K562 (cell line): ENCODE data around the gene LRFN2. TPM values are rescaled to one million over a fixed set of nuclear protein-coding genes. Genes with fewer than 3 reads are reported as not detected.

ENCODE experiments used
- ATAC-seq: fragments of 200-7000 bp; cut with Tn5 transposase; 3 replicates; pipeline ENCODE4 v1.9.1; 2020; ENCODE audit warnings: moderate library complexity
- BruUV-seq: library from RNA; stranded (reverse); fragments of 400-500 nt; replicated peaks from 2 replicates; lab custom pipeline; 2021; lab: Mats Ljungman, UMichigan
- CTCF ChIA-PET: fragments of 300-600 bp; formaldehyde crosslinking; extraction: SDS; loops from one replicate; lab custom pipeline; 2021; ENCODE audit warnings: low intra/inter-chr PET ratio; lab: Yijun Ruan, JAX
- POLR2A ChIA-PET: fragments of 300-600, 350-650 bp; sonication (Branson Sonifier 250); formaldehyde crosslinking; extraction: SDS; loops from one replicate; lab custom pipeline; 2021; ENCODE audit warnings: antibody characterized with exemption, inconsistent platforms; lab: Yijun Ruan, JAX
- DNase-seq, 4 experiments: peaks; one replicate each; pipeline versions ENCODE4 v3.0.0 to v3.0.0-alpha.2; 2011 to 2018; ENCODE audit warnings: low spot score in 3 of 4, mixed read lengths in 3 of 4; ENCODE audit errors: extremely low read depth in 1 of 4
- FAIRE-seq: peaks from 2 replicates; lab custom pipeline; 2011; peaks lifted over from hg19 to GRCh38; lab: Jason Lieb, UNC
- H2AFZ ChIP-seq: 2 replicates; pipeline ENCODE4 v1.6.0; 2011; ENCODE audit warnings: low read depth, low read length, control low read depth, inconsistent platforms
- H3K27ac ChIP-seq: fragments of 200-600 bp; 3 replicates; pipeline ENCODE4 v1.8.0; 2011; ENCODE audit warnings: low read depth, mild to moderate bottlenecking, control low read depth, inconsistent platforms, low read length, moderate library complexity, mixed read lengths; ENCODE audit errors: extremely low read depth
- H3K27me3 ChIP-seq, 2 experiments: fragments of 300-600 bp in 1 of 2; 2 replicates in 1 of 2; 3 replicates in 1 of 2; pipeline versions ENCODE4 v1.6.0 to v1.8.0; 2011; ENCODE audit warnings: inconsistent platforms in 2 of 2, low read length in 2 of 2, mild to moderate bottlenecking in 1 of 2, mixed read lengths in 1 of 2, moderate library complexity in 1 of 2; ENCODE audit not compliant: control insufficient read depth in 2 of 2, insufficient read depth in 2 of 2
- H3K36me3 ChIP-seq: fragments of 300-600 bp; 3 replicates; pipeline ENCODE4 v1.8.0; 2011; ENCODE audit warnings: mild to moderate bottlenecking, low read length, inconsistent platforms; ENCODE audit not compliant: control insufficient read depth, insufficient read depth
- H3K4me1 ChIP-seq, 2 experiments: fragments of 200-600 bp in 1 of 2; replicated peaks in 1 of 2; 2 replicates in 1 of 2; 3 replicates in 1 of 2; pipeline versions ENCODE4 v1.5.1 to v1.8.0; 2011; ENCODE audit warnings: inconsistent platforms in 2 of 2, low read length in 2 of 2, mild to moderate bottlenecking in 1 of 2, mixed read lengths in 1 of 2, moderate library complexity in 1 of 2; ENCODE audit not compliant: control insufficient read depth in 2 of 2, insufficient read depth in 2 of 2
- H3K4me2 ChIP-seq: 2 replicates; pipeline ENCODE4 v1.6.1; 2011; ENCODE audit warnings: low read length, control low read depth, inconsistent platforms, mixed read lengths; ENCODE audit not compliant: insufficient read depth
- H3K4me3 ChIP-seq: fragments of 200-600 bp; sonication (generic), shearing (Covaris generic); 2 replicates; pipeline ENCODE4 v1.5.1; 2016; ENCODE audit warnings: control low read depth, inconsistent platforms
- H3K79me2 ChIP-seq: fragments of 200-600 bp; 3 replicates; pipeline ENCODE4 v1.8.0; 2011; ENCODE audit warnings: low read length, inconsistent platforms; ENCODE audit not compliant: control insufficient read depth, insufficient read depth
- H3K9ac ChIP-seq, 2 experiments: 2 replicates each; pipeline versions ENCODE4 v1.6.0 to v1.6.1; 2011; ENCODE audit warnings: low read depth in 2 of 2, low read length in 2 of 2, control low read depth in 1 of 2, inconsistent platforms in 1 of 2, mild to moderate bottlenecking in 1 of 2, mixed read lengths in 1 of 2; ENCODE audit not compliant: insufficient read depth in 1 of 2
- H3K9me1 ChIP-seq: one replicate; pipeline ENCODE4 v1.6.0; 2011; ENCODE audit warnings: inconsistent platforms, mild to moderate bottlenecking, low read length, moderate library complexity; ENCODE audit not compliant: control insufficient read depth, insufficient read depth
- H3K9me3 ChIP-seq: replicated peaks from 2 replicates; pipeline ENCODE4 v1.5.1; 2011; ENCODE audit warnings: low read depth, low read length, inconsistent platforms; ENCODE audit not compliant: control insufficient read depth, insufficient read depth
- H4K20me1 ChIP-seq: replicated peaks from 2 replicates; pipeline ENCODE4 v1.6.1; 2011; ENCODE audit warnings: low read length, inconsistent platforms, mixed read lengths; ENCODE audit not compliant: control insufficient read depth, insufficient read depth
- SETDB1 ChIP-seq: IDR thresholded peaks from one replicate; pipeline ENCODE4 v1.6.1; 2012; ENCODE audit warnings: low read length, control low read depth, inconsistent platforms
- SRSF9 ChIP-seq: fragments of 200-400 bp; formaldehyde crosslinking; IDR thresholded peaks from 2 replicates; pipeline ENCODE4 v1.6.1; 2017; ENCODE audit warnings: low read depth, low read length, borderline replicate concordance
- ZNF24 ChIP-seq: fragments of 450-650 bp; IDR thresholded peaks from 2 replicates; pipeline ENCODE4 v1.6.1; 2016
- WGBS: fragments of 100-300 bp; shearing (Covaris generic); methylation state at CpG from one replicate; pipeline ENCODE4 v1.1.6; 2016; ENCODE audit warnings: low coverage, mixed read lengths; ENCODE audit not compliant: insufficient coverage; ENCODE audit errors: missing lambda C conversion rate; 5-methylcytosine and 5-hydroxymethylcytosine counted together
- in situ Hi-C: fragments of 300-500 bp; cut with MboI; formaldehyde crosslinking; loops from 4 replicates; pipeline ENCODE4 v1.15.0; 2018; ENCODE audit warnings: inconsistent platforms, mixed read lengths
- intact Hi-C: fragments of 100-400 bp; cut with micrococcal nuclease; formaldehyde crosslinking; loops from 2 replicates; pipeline ENCODE4 v1.14.2; 2022
- polyA plus RNA-seq, 8 experiments: library from polyadenylated mRNA; depleted of rRNA in 4 of 8; stranded (reverse) in 5 of 8; unstranded in 3 of 8; fragments of >200 nt; fragmentation: Nextera tagmentation in 2 of 8; fragmentation: Illumina TruSeq in 1 of 8; extraction: Ambion mirVana in 2 of 8; extraction: Trizol in 1 of 8; gene quantifications; 2 replicates each; pipeline versions ENCODE4 v1.2.1 to v1.2.3, GENCODE V29; 2011 to 2014; ENCODE audit warnings: inconsistent platforms in 1 of 8, missing spikeins in 1 of 8
- total RNA-seq, 7 experiments: library from RNA; depleted of rRNA in 6 of 7; stranded (reverse); fragments of >200 nt in 6 of 7; fragmentation: Illumina TruSeq in 2 of 7; extraction: Trizol in 2 of 7; gene quantifications; 2 replicates each; pipeline versions ENCODE4 v1.2.1 to v1.2.3, GENCODE V29; 2011 to 2021; ENCODE audit warnings: low replicate concordance in 1 of 7
- TF ChIP-seq, protein P1 (sequence below), 2 experiments: fragments of 450-650 bp in 1 of 2; sonication (generic) in 1 of 2; formaldehyde crosslinking in 1 of 2; IDR thresholded peaks; 2 replicates each; pipeline versions ENCODE4 v1.7.1 to v1.9.0; 2016 to 2022; ENCODE audit warnings: inconsistent platforms in 1 of 2, mild to moderate bottlenecking in 1 of 2, missing genetic modification reagents in 1 of 2

LRFN2 gene
- total and polyA plus RNA-seq, 9 of the 15 experiments (the other 6 are each of a cell fraction or from before 2014, with no cell fraction given): not detected

DNA sequence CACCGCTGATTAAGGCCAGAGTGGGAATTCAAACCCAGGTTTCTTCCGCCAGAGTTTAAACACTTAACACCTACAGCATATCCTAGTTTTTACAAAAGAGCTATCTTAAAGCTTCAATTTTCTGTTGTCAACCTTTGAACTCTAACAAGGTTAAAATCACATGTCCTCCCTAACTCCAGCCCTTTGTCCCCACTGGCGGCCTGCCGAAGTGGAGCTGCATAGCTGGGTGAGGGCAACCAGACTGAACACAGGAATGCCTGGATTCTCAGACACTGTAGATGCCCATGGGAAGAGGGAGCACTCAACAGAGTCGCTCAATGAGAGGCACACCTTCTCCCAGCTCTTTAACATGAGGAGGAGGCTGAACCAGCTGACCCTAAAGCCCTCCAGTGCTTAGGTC lies 59.1 kb downstream of the LRFN2 start:
- Histone ChIP-seq H2AFZ (no peak overlapping the region), H3K9ac (no peak overlapping the region), H4K20me1 (peaks cover 5% of the 10 kb centered on the region; the same call in 1 of the 2 replicates), H3K9me3 (no peaks in the 10 kb centered on the region), H3K4me1 (no peaks in the 10 kb centered on the region), H3K79me2 (no peaks in the 10 kb centered on the region), H3K27me3 (peaks cover 8 to 33% of the 10 kb centered on the region in 2 experiments; a peak in 4 of 5 replicates), H3K9me1 (no peaks in the 10 kb centered on the region), H3K27ac (no peak overlapping the region), H3K36me3 (no peaks in the 10 kb centered on the region), H3K4me2 (no peak overlapping the region), H3K4me3 (no peak overlapping the region)
- 1% methylated on average over 5 of the region's 5 CpGs for WGBS
- BruUV-seq: no TSS peak
- intact Hi-C loops: no loop called here
- no peak for FAIRE-seq
- TF ChIP-seq ZNF24 (no peak), SETDB1 (no peak), SRSF9 (no peak)
- TF ChIP-seq, protein P1, sequence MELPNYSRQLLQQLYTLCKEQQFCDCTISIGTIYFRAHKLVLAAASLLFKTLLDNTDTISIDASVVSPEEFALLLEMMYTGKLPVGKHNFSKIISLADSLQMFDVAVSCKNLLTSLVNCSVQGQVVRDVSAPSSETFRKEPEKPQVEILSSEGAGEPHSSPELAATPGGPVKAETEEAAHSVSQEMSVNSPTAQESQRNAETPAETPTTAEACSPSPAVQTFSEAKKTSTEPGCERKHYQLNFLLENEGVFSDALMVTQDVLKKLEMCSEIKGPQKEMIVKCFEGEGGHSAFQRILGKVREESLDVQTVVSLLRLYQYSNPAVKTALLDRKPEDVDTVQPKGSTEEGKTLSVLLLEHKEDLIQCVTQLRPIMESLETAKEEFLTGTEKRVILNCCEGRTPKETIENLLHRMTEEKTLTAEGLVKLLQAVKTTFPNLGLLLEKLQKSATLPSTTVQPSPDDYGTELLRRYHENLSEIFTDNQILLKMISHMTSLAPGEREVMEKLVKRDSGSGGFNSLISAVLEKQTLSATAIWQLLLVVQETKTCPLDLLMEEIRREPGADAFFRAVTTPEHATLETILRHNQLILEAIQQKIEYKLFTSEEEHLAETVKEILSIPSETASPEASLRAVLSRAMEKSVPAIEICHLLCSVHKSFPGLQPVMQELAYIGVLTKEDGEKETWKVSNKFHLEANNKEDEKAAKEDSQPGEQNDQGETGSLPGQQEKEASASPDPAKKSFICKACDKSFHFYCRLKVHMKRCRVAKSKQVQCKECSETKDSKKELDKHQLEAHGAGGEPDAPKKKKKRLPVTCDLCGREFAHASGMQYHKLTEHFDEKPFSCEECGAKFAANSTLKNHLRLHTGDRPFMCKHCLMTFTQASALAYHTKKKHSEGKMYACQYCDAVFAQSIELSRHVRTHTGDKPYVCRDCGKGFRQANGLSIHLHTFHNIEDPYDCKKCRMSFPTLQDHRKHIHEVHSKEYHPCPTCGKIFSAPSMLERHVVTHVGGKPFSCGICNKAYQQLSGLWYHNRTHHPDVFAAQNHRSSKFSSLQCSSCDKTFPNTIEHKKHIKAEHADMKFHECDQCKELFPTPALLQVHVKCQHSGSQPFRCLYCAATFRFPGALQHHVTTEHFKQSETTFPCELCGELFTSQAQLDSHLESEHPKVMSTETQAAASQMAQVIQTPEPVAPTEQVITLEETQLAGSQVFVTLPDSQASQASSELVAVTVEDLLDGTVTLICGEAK (IDR thresholded peaks at IDR 0.05): no peak
- TF ChIP-seq, protein P1 (CRISPR knock-in tag; IDR thresholded peaks at IDR 0.05): no peak
- ChIA-PET CTCF (no interaction called here), POLR2A (interaction anchor here (1.1 kb wide), 1 partner anchor 24 kb away, joined by 3 read pairs; no protein-coding TSS in a partner anchor)
- no peak for ATAC-seq
- DNase-seq: no peak
- in situ Hi-C loops: no loop called here
